GM19438 (cell line): ENCODE data around the gene CDC123.
"Not testable (repeated sequence)": the region's sequence is repeated elsewhere in the genome, so short reads cannot be mapped to it uniquely, and the experiment has no call there.

Experiments
- ATAC-seq: cut with Tn5 transposase; IDR thresholded peaks from one replicate; pipeline ENCODE4 v1.9.1; 2021; ENCODE audit warnings: low read depth; ENCODE audit not compliant: unreplicated experiment

Gene CDC123

GRCh38 chr10:12287772-12288171 is 91.8 kb downstream of the CDC123 start:
- ATAC-seq, result no peak

GRCh38 chr10:12297784-12298183 is 101.8 kb downstream of the CDC123 start:
- not testable (repeated sequence) for ATAC-seq

GRCh38 chr10:12299222-12299965 is 103.4 kb downstream of the CDC123 start:
- no peak for ATAC-seq
